DOHH2 (cell line): ENCODE results near the gene SULT6B1.

Experiments used
- EZH2phosphoT487 ChIP-seq: fragments of 200-600 bp; sonication (generic); IDR thresholded peaks from 2 replicates; pipeline ENCODE4 v1.6.1; 2017; ENCODE audit warnings: borderline replicate concordance, mild to moderate bottlenecking, antibody characterized with exemption, low read length, moderate library complexity, mixed read lengths
- TF ChIP-seq, protein P1 (sequence below): fragments of 200-600 bp; sonication (generic); IDR thresholded peaks from one replicate; pipeline ENCODE4 v1.5.1; 2014; ENCODE audit warnings: antibody characterized with exemption, mild to moderate bottlenecking, low read depth, low read length; ENCODE audit not compliant: poor library complexity, severe bottlenecking

DNA sequence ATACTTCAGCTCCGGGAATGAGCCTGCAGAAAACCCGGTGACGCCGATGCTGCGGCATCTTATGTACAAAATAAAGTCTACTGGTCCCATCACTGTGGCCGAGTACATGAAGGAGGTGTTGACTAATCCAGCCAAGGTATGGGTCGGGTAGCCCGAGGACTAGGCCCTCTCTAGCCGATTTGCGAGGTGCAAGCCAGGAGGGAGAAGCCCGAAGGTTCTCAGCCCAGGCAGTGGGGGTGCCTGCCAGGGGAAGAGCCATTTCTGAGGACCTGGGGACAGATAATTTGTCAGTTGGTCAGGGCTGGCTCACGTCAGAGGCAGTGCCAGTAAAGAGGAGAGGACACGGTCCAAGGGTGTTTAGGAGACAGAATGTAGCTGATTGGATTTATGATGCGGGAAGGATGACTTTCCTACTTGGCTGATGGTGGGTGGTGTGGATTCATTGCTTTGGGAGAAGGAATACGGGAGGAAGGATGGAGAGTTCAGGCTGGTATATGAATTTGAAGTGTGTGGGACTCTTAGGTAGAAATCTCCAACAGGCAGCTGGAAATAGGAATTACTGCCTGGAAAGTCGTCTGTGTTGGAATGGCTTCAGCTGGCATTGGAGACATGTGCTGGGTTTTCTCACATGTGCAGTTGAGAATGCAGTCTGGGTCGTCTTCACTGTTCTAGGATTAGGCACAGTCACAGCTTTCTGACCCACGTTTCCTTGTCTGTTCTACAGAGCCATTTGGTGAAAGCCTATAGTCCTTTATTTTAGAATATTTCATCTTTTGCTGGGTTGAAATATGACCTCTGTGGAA is 43.9 kb upstream of the SULT6B1 start:
- TF ChIP-seq, protein P1, sequence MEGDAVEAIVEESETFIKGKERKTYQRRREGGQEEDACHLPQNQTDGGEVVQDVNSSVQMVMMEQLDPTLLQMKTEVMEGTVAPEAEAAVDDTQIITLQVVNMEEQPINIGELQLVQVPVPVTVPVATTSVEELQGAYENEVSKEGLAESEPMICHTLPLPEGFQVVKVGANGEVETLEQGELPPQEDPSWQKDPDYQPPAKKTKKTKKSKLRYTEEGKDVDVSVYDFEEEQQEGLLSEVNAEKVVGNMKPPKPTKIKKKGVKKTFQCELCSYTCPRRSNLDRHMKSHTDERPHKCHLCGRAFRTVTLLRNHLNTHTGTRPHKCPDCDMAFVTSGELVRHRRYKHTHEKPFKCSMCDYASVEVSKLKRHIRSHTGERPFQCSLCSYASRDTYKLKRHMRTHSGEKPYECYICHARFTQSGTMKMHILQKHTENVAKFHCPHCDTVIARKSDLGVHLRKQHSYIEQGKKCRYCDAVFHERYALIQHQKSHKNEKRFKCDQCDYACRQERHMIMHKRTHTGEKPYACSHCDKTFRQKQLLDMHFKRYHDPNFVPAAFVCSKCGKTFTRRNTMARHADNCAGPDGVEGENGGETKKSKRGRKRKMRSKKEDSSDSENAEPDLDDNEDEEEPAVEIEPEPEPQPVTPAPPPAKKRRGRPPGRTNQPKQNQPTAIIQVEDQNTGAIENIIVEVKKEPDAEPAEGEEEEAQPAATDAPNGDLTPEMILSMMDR = no peak
- TF ChIP-seq EZH2phosphoT487 = no peak
